Neutrophil (primary cell): ENCODE measurements around the gene LUZP1.

ENCODE experiments used
- H3K27ac ChIP-seq: fragments of 200-600 bp; sonication (generic); 2 replicates; pipeline ENCODE4 v1.5.1; 2016; ENCODE audit warnings: mild to moderate bottlenecking, moderate library complexity
- H3K27me3 ChIP-seq: fragments of 200-600 bp; sonication (generic); 2 replicates; pipeline ENCODE4 v1.6.0; 2016; ENCODE audit warnings: mild to moderate bottlenecking
- H3K36me3 ChIP-seq: fragments of 200-600 bp; sonication (generic); 2 replicates; pipeline ENCODE4 v1.5.1; 2017
- H3K4me1 ChIP-seq, 2 experiments: fragments of 200-600 bp in 1 of 2; sonication (generic) in 1 of 2; 1 replicate in 1 of 2; 2 replicates in 1 of 2; pipeline versions ENCODE4 v1.5.1 to v1.6.1; 2013 to 2016; ENCODE audit warnings: low read depth in 1 of 2, low read length in 1 of 2, mild to moderate bottlenecking in 1 of 2, moderate library complexity in 1 of 2; ENCODE audit not compliant: control insufficient read depth in 1 of 2, insufficient read depth in 1 of 2
- H3K4me3 ChIP-seq, 2 experiments: fragments of 200-600 bp in 1 of 2; sonication (generic) in 1 of 2; 1 replicate in 1 of 2; 2 replicates in 1 of 2; pipeline ENCODE4 v1.5.1; 2013 to 2016; ENCODE audit warnings: low read depth in 1 of 2, low read length in 1 of 2, mild to moderate bottlenecking in 1 of 2, moderate library complexity in 1 of 2
- H3K9me3 ChIP-seq: fragments of 200-600 bp; sonication (generic); 2 replicates; pipeline ENCODE4 v1.5.1; 2016
- TF ChIP-seq, protein P1 (sequence below): fragments of 200-600 bp; sonication (generic); IDR thresholded peaks from 2 replicates; pipeline ENCODE4 v1.5.1; 2016; ENCODE audit warnings: antibody characterized with exemption

The LUZP1 gene

DNA sequence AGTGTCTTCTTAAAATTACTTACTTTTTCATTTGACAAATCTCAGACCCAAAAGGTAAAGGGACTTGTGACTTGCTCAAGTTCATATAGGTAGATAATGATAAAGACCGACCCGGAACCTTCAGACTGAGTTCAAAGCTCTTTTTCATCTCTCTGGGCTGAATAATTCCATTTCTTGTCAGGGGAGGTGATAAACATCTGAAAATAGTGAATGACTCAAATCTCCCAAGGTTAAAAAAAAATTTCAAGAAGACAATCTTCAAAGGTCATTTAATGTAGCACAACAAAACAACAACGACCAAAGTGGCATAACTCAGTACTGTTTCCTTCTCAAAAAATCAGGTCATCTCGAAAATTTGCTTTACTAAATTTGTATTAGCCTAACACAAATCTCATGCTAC is 20.6 kb downstream of the LUZP1 start:
- no peaks in the 10 kb centered on the region for H3K36me3 ChIP-seq
- H3K27me3 ChIP-seq: no peaks in the 10 kb centered on the region
- no peaks in the 10 kb centered on the region for H3K4me1 ChIP-seq
- H3K27ac ChIP-seq: no peak overlapping the region
- no peak overlapping the region for H3K4me3 ChIP-seq
- TF ChIP-seq, protein P1, sequence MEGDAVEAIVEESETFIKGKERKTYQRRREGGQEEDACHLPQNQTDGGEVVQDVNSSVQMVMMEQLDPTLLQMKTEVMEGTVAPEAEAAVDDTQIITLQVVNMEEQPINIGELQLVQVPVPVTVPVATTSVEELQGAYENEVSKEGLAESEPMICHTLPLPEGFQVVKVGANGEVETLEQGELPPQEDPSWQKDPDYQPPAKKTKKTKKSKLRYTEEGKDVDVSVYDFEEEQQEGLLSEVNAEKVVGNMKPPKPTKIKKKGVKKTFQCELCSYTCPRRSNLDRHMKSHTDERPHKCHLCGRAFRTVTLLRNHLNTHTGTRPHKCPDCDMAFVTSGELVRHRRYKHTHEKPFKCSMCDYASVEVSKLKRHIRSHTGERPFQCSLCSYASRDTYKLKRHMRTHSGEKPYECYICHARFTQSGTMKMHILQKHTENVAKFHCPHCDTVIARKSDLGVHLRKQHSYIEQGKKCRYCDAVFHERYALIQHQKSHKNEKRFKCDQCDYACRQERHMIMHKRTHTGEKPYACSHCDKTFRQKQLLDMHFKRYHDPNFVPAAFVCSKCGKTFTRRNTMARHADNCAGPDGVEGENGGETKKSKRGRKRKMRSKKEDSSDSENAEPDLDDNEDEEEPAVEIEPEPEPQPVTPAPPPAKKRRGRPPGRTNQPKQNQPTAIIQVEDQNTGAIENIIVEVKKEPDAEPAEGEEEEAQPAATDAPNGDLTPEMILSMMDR: no peak
- H3K9me3 ChIP-seq: no peaks in the 10 kb centered on the region

GRCh38 chr1:23140940-23141596 is 27.6 kb downstream of the LUZP1 start:
- TF ChIP-seq, protein P1: no peak
- H3K4me3 ChIP-seq: no peak overlapping the region
- H3K4me1 ChIP-seq: no peaks in the 10 kb centered on the region
- no peaks in the 10 kb centered on the region for H3K27me3 ChIP-seq
- no peaks in the 10 kb centered on the region for H3K36me3 ChIP-seq
- no peak overlapping the region for H3K27ac ChIP-seq
- H3K9me3 ChIP-seq: no peaks in the 10 kb centered on the region

DNA sequence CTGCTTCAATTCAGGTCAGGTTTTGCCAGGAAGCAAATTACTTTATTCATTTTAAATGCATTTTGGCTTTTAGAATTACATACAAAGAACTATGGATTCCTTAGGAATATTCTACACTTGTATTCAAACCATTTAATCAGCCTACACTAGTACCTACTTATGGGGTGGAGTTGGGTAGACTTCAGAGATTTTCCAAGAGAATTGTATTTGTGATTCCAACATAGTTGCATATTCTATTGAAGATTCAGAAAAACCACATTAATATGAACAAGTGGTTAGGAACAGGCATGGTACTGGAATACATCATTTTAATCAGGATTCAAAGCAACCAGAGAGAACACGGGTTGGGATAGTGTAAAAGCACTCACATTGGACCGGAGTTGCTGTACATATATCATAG is 33.4 kb downstream of the LUZP1 start:
- Histone ChIP-seq H3K9me3 (no peaks in the 10 kb centered on the region), H3K4me1 (no peaks in the 10 kb centered on the region), H3K27ac (no peak overlapping the region), H3K27me3 (no peaks in the 10 kb centered on the region), H3K4me3 (no peak overlapping the region), H3K36me3 (no peaks in the 10 kb centered on the region)
- TF ChIP-seq, protein P1: no peak

DNA sequence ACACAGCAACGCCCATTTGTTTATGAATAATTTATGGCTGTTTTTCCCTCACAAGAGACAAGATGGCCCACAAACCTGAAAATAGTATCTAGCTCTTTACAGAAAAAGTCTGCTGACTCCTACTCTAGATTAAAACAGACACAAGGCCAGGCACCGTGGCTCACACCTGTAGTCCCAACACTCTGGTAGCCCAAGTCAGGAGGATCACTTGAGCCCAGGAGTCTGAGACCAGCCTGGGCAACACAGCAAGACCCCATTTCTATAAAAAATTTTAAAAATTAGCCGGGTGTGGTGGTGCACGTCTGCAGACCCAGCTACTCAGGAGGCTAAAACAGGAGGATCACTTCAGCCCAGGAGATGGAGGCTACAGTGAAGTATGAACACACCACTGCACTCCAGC is 34.6 kb downstream of the LUZP1 start:
- H3K27ac ChIP-seq: no peak overlapping the region
- no peaks in the 10 kb centered on the region for H3K27me3 ChIP-seq
- H3K4me1 ChIP-seq: no peaks in the 10 kb centered on the region
- H3K9me3 ChIP-seq: no peaks in the 10 kb centered on the region
- TF ChIP-seq, protein P1: no peak
- H3K4me3 ChIP-seq: no peak overlapping the region
- H3K36me3 ChIP-seq: no peaks in the 10 kb centered on the region

- H3K27me3 ChIP-seq: no peaks in the 10 kb centered on the region
- H3K36me3 ChIP-seq: no peaks in the 10 kb centered on the region
- H3K4me3 ChIP-seq: no peak overlapping the region
- TF ChIP-seq, protein P1: no peak
- no peaks in the 10 kb centered on the region for H3K4me1 ChIP-seq
- H3K27ac ChIP-seq: no peak overlapping the region
- no peaks in the 10 kb centered on the region for H3K9me3 ChIP-seq
Measured at GRCh38 chr1:23133587-23133986, 35.1 kb downstream of the LUZP1 start.
